Activated T-helper 2 cell treated with anti-CD3 and anti-CD28 coated beads, Interferon-gamma antibody, Interleukin-2, Interleukin-4, amounts not matched to agents 10 μg/mL and 5 μg/mL and 100 μg/mL, durations not matched to agents 14 hours and 24 hours and 36 hours (primary cell): Measurements from ENCODE around the gene ECT2. TPM values are rescaled to one million over a fixed set of nuclear protein-coding genes. Genes with fewer than 3 reads are reported as not detected.
"Not testable (repeated sequence)": the region's sequence is repeated elsewhere in the genome, so short reads cannot be mapped to it uniquely, and the experiment has no call there.

Source experiments
- DNase-seq: peaks from one replicate; pipeline ENCODE4 v3.0.0; 2021; ENCODE audit warnings: low spot score
- H3K27ac Mint-ChIP-seq: one replicate; pipeline ENCODE4 v1.8.0; 2021; ENCODE audit warnings: mixed read lengths
- H3K27me3 Mint-ChIP-seq: one replicate; pipeline ENCODE4 v1.8.0; 2021; ENCODE audit warnings: low read depth, mixed read lengths
- H3K36me3 Mint-ChIP-seq: one replicate; pipeline ENCODE4 v1.8.0; 2021; ENCODE audit warnings: low read depth, mixed read lengths
- H3K4me1 Mint-ChIP-seq: one replicate; pipeline ENCODE4 v1.8.0; 2021; ENCODE audit warnings: low read depth, mixed read lengths
- H3K4me3 Mint-ChIP-seq: one replicate; pipeline ENCODE4 v1.8.0; 2021; ENCODE audit warnings: low read depth, mild to moderate bottlenecking, moderate library complexity, mixed read lengths
- H3K9me3 Mint-ChIP-seq: one replicate; pipeline ENCODE4 v1.8.0; 2021; ENCODE audit warnings: mixed read lengths
- intact Hi-C: fragments of 100-400 bp; cut with micrococcal nuclease; formaldehyde crosslinking; loops from one replicate; pipeline ENCODE4 v1.15.1; 2023
- total RNA-seq: library from RNA; stranded (reverse); gene quantifications from 2 replicates; pipeline ENCODE4 v1.2.3, GENCODE V29; 2022

Gene ECT2
- total RNA-seq, 1 donor from 2014 or later: 39.5 TPM

DNA sequence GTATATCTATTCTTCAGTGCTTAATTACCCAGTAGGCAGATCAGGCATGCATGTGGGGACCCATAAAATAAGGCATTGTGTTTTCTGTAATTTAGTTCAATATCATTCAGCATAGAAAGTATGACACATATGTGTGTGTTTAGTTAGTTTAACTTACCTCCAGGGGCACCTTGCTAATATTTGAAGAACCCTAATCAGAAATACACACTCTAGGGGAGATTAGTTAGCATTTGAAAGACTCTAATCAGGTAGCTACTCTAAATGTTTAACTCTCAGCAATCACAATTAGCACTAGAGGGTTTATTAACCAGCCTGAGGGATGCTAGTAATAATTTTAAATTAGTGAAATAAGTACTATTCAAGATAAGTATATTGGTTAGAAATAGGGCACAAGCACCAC is 104.5 kb downstream of the ECT2 start:
- Mint-ChIP-seq H3K27ac (no peak overlapping the region), H3K36me3 (no peaks in the 10 kb centered on the region), H3K27me3 (peaks cover 13% of the 10 kb centered on the region), H3K4me3 (no peak overlapping the region), H3K9me3 (no peaks in the 10 kb centered on the region), H3K4me1 (peaks cover 2% of the 10 kb centered on the region)
- DNase-seq: no peak
- intact Hi-C loops: no loop called here

- DNase-seq: no peak
- intact Hi-C loops: no loop called here
- H3K4me1 Mint-ChIP-seq: peaks cover 2% of the 10 kb centered on the region
- H3K27me3 Mint-ChIP-seq: peaks cover 9% of the 10 kb centered on the region
- H3K9me3 Mint-ChIP-seq: no peaks in the 10 kb centered on the region
- H3K4me3 Mint-ChIP-seq: no peak overlapping the region
- H3K27ac Mint-ChIP-seq: no peak overlapping the region
- no peaks in the 10 kb centered on the region for H3K36me3 Mint-ChIP-seq
Measured at GRCh38 chr3:172856795-172857742, 106.5 kb downstream of the ECT2 start.

GRCh38 chr3:172859041-172859440 is 108.5 kb downstream of the ECT2 start:
- intact Hi-C loops: no loop called here

GRCh38 chr3:172866726-172867350 is 116.3 kb downstream of the ECT2 start:
- H3K9me3 Mint-ChIP-seq, H3K27me3 Mint-ChIP-seq, H3K27ac Mint-ChIP-seq, H3K36me3 Mint-ChIP-seq, DNase-seq, H3K4me3 Mint-ChIP-seq, intact Hi-C loops, H3K4me1 Mint-ChIP-seq: not testable (repeated sequence)

More at GRCh38 chr3:172859041-172859440, 108.5 kb downstream of the ECT2 start:
- H3K4me1 Mint-ChIP-seq: peaks cover 2% of the 10 kb centered on the region
- no peak overlapping the region for H3K4me3 Mint-ChIP-seq
- H3K36me3 Mint-ChIP-seq: no peaks in the 10 kb centered on the region
- H3K27ac Mint-ChIP-seq: no peak overlapping the region
- no peak for DNase-seq
- H3K27me3 Mint-ChIP-seq: peaks cover 9% of the 10 kb centered on the region
- no peaks in the 10 kb centered on the region for H3K9me3 Mint-ChIP-seq

DNA sequence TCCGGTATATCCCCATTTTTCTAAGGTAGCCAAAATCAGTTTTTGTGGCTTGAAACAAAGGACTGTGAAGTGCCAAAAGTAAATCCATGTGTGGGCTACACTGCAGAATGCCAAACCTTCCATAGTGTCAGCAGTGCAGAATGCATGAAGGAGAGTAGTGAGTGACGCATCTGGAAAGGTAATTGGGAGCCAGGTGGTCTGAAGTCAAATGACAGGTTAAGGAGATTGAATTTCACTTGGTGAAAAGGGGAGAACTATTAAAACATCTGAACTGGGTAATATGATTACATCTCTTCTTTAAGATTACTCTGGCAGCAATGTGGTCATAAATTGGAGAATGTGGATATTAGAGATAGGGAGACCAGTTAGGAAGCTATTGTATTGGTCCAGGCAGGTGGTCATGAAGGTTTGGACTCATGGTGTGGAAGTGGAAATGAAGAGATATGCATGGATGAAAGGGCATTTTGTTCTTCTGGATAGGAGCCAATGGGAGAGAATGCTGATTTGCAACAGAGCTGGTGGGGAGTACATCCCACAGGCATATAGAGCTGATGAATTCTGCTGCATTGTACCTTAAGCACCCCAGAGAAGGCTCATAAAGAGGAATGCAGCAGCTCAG is 118.2 kb downstream of the ECT2 start:
- Mint-ChIP-seq H3K4me3 (no peak overlapping the region), H3K9me3 (no peaks in the 10 kb centered on the region), H3K36me3 (no peaks in the 10 kb centered on the region), H3K4me1 (no peaks in the 10 kb centered on the region), H3K27ac (no peak overlapping the region), H3K27me3 (peaks cover 9% of the 10 kb centered on the region)
- intact Hi-C loops: no loop called here
- no peak for DNase-seq

GRCh38 chr3:172869368-172869771 is 118.8 kb downstream of the ECT2 start:
- no peak overlapping the region for H3K4me3 Mint-ChIP-seq
- H3K27me3 Mint-ChIP-seq: peaks cover 9% of the 10 kb centered on the region
- no peaks in the 10 kb centered on the region for H3K9me3 Mint-ChIP-seq
- H3K4me1 Mint-ChIP-seq: no peaks in the 10 kb centered on the region
- intact Hi-C loops: no loop called here
- H3K36me3 Mint-ChIP-seq: no peaks in the 10 kb centered on the region
- no peak for DNase-seq
- no peak overlapping the region for H3K27ac Mint-ChIP-seq

DNA sequence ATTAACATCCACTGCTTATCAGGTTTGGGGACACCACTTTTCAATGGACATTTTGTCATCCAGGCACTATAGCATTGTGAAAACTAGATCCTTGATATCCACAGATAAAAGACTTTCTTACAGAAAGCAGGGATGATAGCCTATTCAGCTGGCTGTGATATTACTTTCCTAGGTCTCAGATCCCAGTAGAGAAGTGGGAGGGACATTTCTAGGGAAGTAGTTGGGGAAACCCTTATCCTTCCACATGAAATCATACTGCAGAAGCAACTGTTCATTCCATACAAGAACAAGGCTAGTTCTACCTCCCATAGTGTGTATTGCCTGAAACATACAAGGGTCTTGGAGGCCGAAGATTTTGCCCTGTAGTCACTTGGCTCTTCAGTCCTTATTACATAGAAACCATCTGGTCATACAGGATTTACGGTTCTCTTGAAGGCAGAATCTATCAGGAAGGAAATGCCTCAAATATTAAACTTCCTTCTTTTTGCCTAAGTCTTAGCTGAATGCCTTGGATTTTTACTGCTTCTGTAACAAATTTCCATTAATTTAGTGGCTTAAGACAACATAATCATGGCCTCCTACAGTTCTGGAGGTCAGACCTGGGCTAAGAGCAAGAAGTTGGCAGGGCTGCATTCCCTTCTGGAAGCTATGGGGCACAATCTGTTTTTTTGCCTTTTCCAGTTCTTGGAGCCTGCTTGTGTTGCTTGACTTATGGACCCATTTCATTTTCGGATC is 119.4 kb downstream of the ECT2 start:
- Mint-ChIP-seq H3K27me3 (peaks cover 9% of the 10 kb centered on the region), H3K4me3 (no peak overlapping the region), H3K27ac (no peak overlapping the region), H3K36me3 (no peaks in the 10 kb centered on the region), H3K9me3 (no peaks in the 10 kb centered on the region), H3K4me1 (no peaks in the 10 kb centered on the region)
- intact Hi-C loops: no loop called here
- no peak for DNase-seq

Other genes starting within 250 kb of the ECT2 start
- 52.3 and 54.8 TPM in 2 replicates for gene TNFSF10, start 227.3 kb upstream of the ECT2 start, total RNA-seq
- gene NCEH1, start 39.7 kb upstream of the ECT2 start, total RNA-seq: 9.6 and 10.0 TPM in 2 replicates